Transverse colon (tissue), 4 donors: ENCODE measurements around the gene NWD2. TPM values are rescaled to one million over a fixed set of nuclear protein-coding genes. Genes with fewer than 3 reads are reported as not detected.

ENCODE experiments used
- DNase-seq: peaks from one replicate; pipeline ENCODE4 v3.0.0-alpha.2; 2019
- H3K27ac ChIP-seq, 4 donors: fragments of 200-600 bp; sonication (generic); 2 replicates each; pipeline ENCODE4 v1.5.1; 2016 to 2018; ENCODE audit warnings: inconsistent platforms in 4 of 4
- H3K27me3 ChIP-seq: fragments of 200-600 bp; sonication (generic); 2 replicates; pipeline ENCODE4 v1.5.1; 2017; ENCODE audit warnings: inconsistent platforms
- H3K36me3 ChIP-seq, 4 donors: fragments of 200-600 bp; sonication (generic); 2 replicates each; pipeline ENCODE4 v1.5.1; 2017 to 2019; ENCODE audit warnings: inconsistent platforms in 4 of 4
- H3K4me1 ChIP-seq, 4 donors: fragments of 200-600 bp; sonication (generic); 2 replicates each; pipeline ENCODE4 v1.5.1; 2017 to 2020; ENCODE audit warnings: inconsistent platforms in 4 of 4
- H3K4me3 ChIP-seq, 4 donors: fragments of 200-600 bp; sonication (generic); 1 replicate in 1 of 4; 2 replicates in 3 of 4; pipeline versions ENCODE4 v1.5.1 to v1.6.1; 2017 to 2019; ENCODE audit warnings: inconsistent platforms in 4 of 4
- H3K9me3 ChIP-seq, 2 donors: fragments of 200-600 bp; sonication (generic); 2 replicates each; pipeline ENCODE4 v1.5.1; 2017 to 2019; ENCODE audit warnings: inconsistent platforms in 2 of 2
- CTCF ChIP-seq, 5 experiments: fragments of 200-600 bp in 3 of 5; fragments of 450-650 bp in 2 of 5; sonication (generic) in 3 of 5; IDR thresholded peaks; 1 replicate in 2 of 5; 2 replicates in 3 of 5; pipeline ENCODE4 v1.5.1; 2016 to 2017; ENCODE audit warnings: antibody characterized with exemption in 5 of 5, inconsistent platforms in 3 of 5, mild to moderate bottlenecking in 2 of 5, moderate library complexity in 1 of 5
- EP300 ChIP-seq: sonication (generic); formaldehyde crosslinking; IDR thresholded peaks from one replicate; pipeline ENCODE4 v1.6.1; 2017; ENCODE audit warnings: antibody characterized with exemption, low read depth
- POLR2A ChIP-seq: fragments of 450-650 bp; IDR thresholded peaks from one replicate; pipeline ENCODE4 v1.6.1; 2016; ENCODE audit warnings: antibody characterized with exemption, mild to moderate bottlenecking, moderate library complexity
- POLR2AphosphoS5 ChIP-seq, 3 donors: sonication (generic); formaldehyde crosslinking; IDR thresholded peaks; one replicate each; pipeline ENCODE4 v1.6.1; 2016; ENCODE audit warnings: antibody characterized with exemption in 3 of 3
- WGBS, 2 donors: methylation state at CpG; one replicate each; pipeline ENCODE4 v1.1.5; 2018; ENCODE audit warnings: low coverage in 1 of 2; 5-methylcytosine and 5-hydroxymethylcytosine counted together
- in situ Hi-C, 4 donors: fragments of 200-750 bp; cut with MboI; loops; one replicate each; pipeline versions ENCODE4 v1.15.0 to v1.15.1; 2017; ENCODE audit warnings: low sequenced_read_pairs in 3 of 4, low pct_ligation_motif_present in 1 of 4, low pct_unique_long_range_greater_than_20kb in 1 of 4
- intact Hi-C: fragments of 100-400 bp; cut with DNase I; formaldehyde crosslinking; loops from one replicate; pipeline ENCODE4 v1.15.1; 2023; ENCODE audit warnings: low total_unique reads
- total RNA-seq, 4 donors: library from RNA; depleted of rRNA; stranded (reverse); fragments of >200 nt; gene quantifications; one replicate each; pipeline ENCODE4 v1.1.0, GENCODE V29; 2016

The NWD2 gene
- total RNA-seq, 4 donors from 2014 or later: 0.48 to 0.55 TPM; not detected in 2

- in situ Hi-C loops: no loop called here
- Histone ChIP-seq H3K36me3 (no peaks in the 10 kb centered on the region), H3K27ac (no peak overlapping the region), H3K27me3 (peaks cover 57% of the 10 kb centered on the region), H3K4me3 (no peak overlapping the region), H3K4me1 (peaks cover 0 to 19% (median 16%) of the 10 kb centered on the region in 4 donors), H3K9me3 (no peaks in the 10 kb centered on the region)
- intact Hi-C loops: no loop called here
- no peak for TF ChIP-seq POLR2A
- no peak for TF ChIP-seq POLR2AphosphoS5 (IDR thresholded peaks at IDR 0.05)
- no peak for TF ChIP-seq CTCF (IDR thresholded peaks at IDR 0.05)
- no peak for TF ChIP-seq EP300
- no peak for DNase-seq
These were observed 2.9 kb upstream of the NWD2 start for GRCh38 chr4:37241647-37242046.

GRCh38 chr4:37243051-37243450 lies 1.5 kb upstream of the NWD2 start:
- DNase-seq: peak; percentile 8
- peaks cover 0 to 19% (median 16%) of the 10 kb centered on the region in 4 donors for H3K4me1 ChIP-seq
- no peaks in the 10 kb centered on the region for H3K36me3 ChIP-seq
- 31 to 40% methylated on average over 1 to 5 of the region's 5 CpGs for WGBS, 2 donors
- H3K9me3 ChIP-seq: no peaks in the 10 kb centered on the region
- no peak overlapping the region for H3K27ac ChIP-seq
- no peak overlapping the region for H3K4me3 ChIP-seq
- intact Hi-C loops (no loop called here), in situ Hi-C loops (no loop called here)
- TF ChIP-seq EP300 (no peak), POLR2AphosphoS5 (IDR thresholded peaks at IDR 0.05) (no peak), CTCF (IDR thresholded peaks at IDR 0.05) (peak in 1 of 5 experiments; percentile 11), POLR2A (no peak)
- H3K27me3 ChIP-seq: peaks cover 71% of the 10 kb centered on the region

- Histone ChIP-seq H3K9me3 (no peaks in the 10 kb centered on the region), H3K4me1 (peaks cover 0 to 19% (median 16%) of the 10 kb centered on the region in 4 donors), H3K36me3 (no peaks in the 10 kb centered on the region), H3K4me3 (peak overlapping the region in 3 of 4 donors; percentile 3 to 48 (median 28)), H3K27ac (no peak overlapping the region), H3K27me3 (peaks cover 73% of the 10 kb centered on the region)
- WGBS, 2 donors: 10% methylated on average over 42 of the region's 70 CpGs; no CpG with 5 or more reads in 1 of the 2 donors
- peak; percentile 12 for DNase-seq
- intact Hi-C loops (no loop called here), in situ Hi-C loops (no loop called here)
- no peak for TF ChIP-seq EP300
- TF ChIP-seq CTCF (IDR thresholded peaks at IDR 0.05): peak in 1 of 5 experiments; percentile 6
- no peak for TF ChIP-seq POLR2A
- TF ChIP-seq POLR2AphosphoS5 (IDR thresholded peaks at IDR 0.05): no peak
These were observed 591 bp upstream of the NWD2 start for GRCh38 chr4:37243722-37244582.

GRCh38 chr4:37245391-37245954 lies 930 bp downstream of the NWD2 start:
- TF ChIP-seq POLR2A (no peak), EP300 (no peak), CTCF (IDR thresholded peaks at IDR 0.05) (no peak), POLR2AphosphoS5 (IDR thresholded peaks at IDR 0.05) (no peak)
- H3K36me3 ChIP-seq: no peaks in the 10 kb centered on the region
- peak overlapping the region in 2 of 4 donors; percentile 28 to 48 for H3K4me3 ChIP-seq
- intact Hi-C loops (loop anchor here (5.0 kb wide), 1 partner anchor 1893 kb away; no protein-coding TSS in a partner anchor), in situ Hi-C loops (no loop called here)
- peaks cover 86% of the 10 kb centered on the region for H3K27me3 ChIP-seq
- no peak overlapping the region for H3K27ac ChIP-seq
- no peak for DNase-seq
- H3K9me3 ChIP-seq: no peaks in the 10 kb centered on the region
- 6 to 15% methylated on average over 9 to 23 of the region's 23 CpGs for WGBS, 2 donors
- peaks cover 0 to 19% (median 16%) of the 10 kb centered on the region in 4 donors for H3K4me1 ChIP-seq
